Adrenal gland (tissue), 12 donors: ENCODE results near the gene SNCB. TPM values are rescaled to one million over a fixed set of nuclear protein-coding genes. Genes with fewer than 3 reads are reported as not detected.

Experiments
- DNase-seq, 7 donors: peaks; one replicate each; pipeline ENCODE4 v3.0.0-alpha.2; 2019 to 2020
- H3K27ac ChIP-seq, 5 donors: fragments of 200-600 bp; sonication (generic) in 4 of 5; 1 replicate in 3 of 5; 2 replicates in 2 of 5; pipeline versions ENCODE4 v1.5.1 to v1.8.0; 2016 to 2020; ENCODE audit warnings: mild to moderate bottlenecking in 1 of 5
- H3K27me3 ChIP-seq: fragments of 200-600 bp; 2 replicates; pipeline ENCODE4 v1.8.0; 2021
- H3K36me3 ChIP-seq, 2 donors: fragments of 200-600 bp; replicated peaks in 1 of 2; 1 replicate in 1 of 2; 2 replicates in 1 of 2; pipeline versions ENCODE4 v1.5.1 to v1.8.0; 2018 to 2022
- H3K4me1 ChIP-seq, 2 donors: fragments of 200-600 bp; replicated peaks in 1 of 2; 1 replicate in 1 of 2; 2 replicates in 1 of 2; pipeline versions ENCODE4 v1.5.1 to v1.8.0; 2018 to 2021
- H3K4me3 ChIP-seq, 4 donors: fragments of 200-600 bp; sonication (generic) in 3 of 4; one replicate each; pipeline ENCODE4 v1.5.1; 2016 to 2018
- H3K9me3 ChIP-seq, 3 donors: fragments of 200-600 bp; sonication (generic) in 1 of 3; replicated peaks in 1 of 3; 1 replicate in 2 of 3; 2 replicates in 1 of 3; pipeline versions ENCODE4 v1.5.1 to v1.8.0; 2016 to 2021
- POLR2A ChIP-seq, 2 donors: fragments of 450-650 bp; IDR thresholded peaks; one replicate each; pipeline ENCODE4 v1.6.1; 2017; ENCODE audit warnings: antibody characterized with exemption in 2 of 2, mild to moderate bottlenecking in 2 of 2, moderate library complexity in 1 of 2
- WGBS, 4 donors: extraction: QIAGEN DNeasy Blood & Tissue Kit in 2 of 4; methylation state at CpG; one replicate each; pipeline versions ENCODE4 v1.1.5 to v1.1.7; 2013 to 2017; 5-methylcytosine and 5-hydroxymethylcytosine counted together
- intact Hi-C, 2 donors: fragments of 100-400 bp; cut with DNase I; formaldehyde crosslinking; loops; one replicate each; pipeline versions ENCODE4 v1.14.1 to v1.15.0; 2022 to 2023
- polyA plus RNA-seq, 3 donors: library from polyadenylated mRNA; stranded (reverse); fragments of 200-250 nt in 2 of 3; fragments of 350-450 nt in 1 of 3; fragmentation: Illumina TruSeq in 1 of 3; extraction: RNeasy Lipid Tissue Mini Kit (QIAGEN cat#74804) in 1 of 3; gene quantifications; one replicate each; pipeline ENCODE4 v1.2.3, GENCODE V29; 2013 to 2014
- total RNA-seq, 9 donors: library from RNA; depleted of rRNA in 4 of 9; stranded (reverse); fragments of >200 nt in 4 of 9; fragments of 120-200 nt in 1 of 9; fragmentation: NEBNext Ultra II Directional in 1 of 9; extraction: Animal tissue kit (Norgen Biotek cat#: 25700) in 1 of 9; gene quantifications; one replicate each; pipeline versions ENCODE4 v1.1.0 to v1.2.4, GENCODE V29; 2013 to 2023
- TF ChIP-seq, protein P1 (sequence below), 6 experiments: fragments of 450-650 bp in 4 of 6; fragments of 200-600 bp in 2 of 6; sonication (generic) in 1 of 6; IDR thresholded peaks; 1 replicate in 5 of 6; 2 replicates in 1 of 6; pipeline versions ENCODE4 v1.5.1 to v1.8.0; 2016 to 2021; ENCODE audit warnings: antibody characterized with exemption in 6 of 6, mild to moderate bottlenecking in 2 of 6, moderate library complexity in 1 of 6
- donor health status: healthy with polysubstance abuse.
- donor health status: Bipolar disorder and iron deficiency.
- donor health status: DM: yes; HTN: yes; CAD: no.
- donor health status: DM: no; HTN: no; CAD: no.
- donor health status: DM: no; HTN: no; CAD: no.
- donor health status: DM: yes; HTN: yes; CAD: no.

Gene SNCB
- total and polyA plus RNA-seq, 12 donors = 0.19 to 8.6 (median 1.5) TPM; not detected in 4

DNA sequence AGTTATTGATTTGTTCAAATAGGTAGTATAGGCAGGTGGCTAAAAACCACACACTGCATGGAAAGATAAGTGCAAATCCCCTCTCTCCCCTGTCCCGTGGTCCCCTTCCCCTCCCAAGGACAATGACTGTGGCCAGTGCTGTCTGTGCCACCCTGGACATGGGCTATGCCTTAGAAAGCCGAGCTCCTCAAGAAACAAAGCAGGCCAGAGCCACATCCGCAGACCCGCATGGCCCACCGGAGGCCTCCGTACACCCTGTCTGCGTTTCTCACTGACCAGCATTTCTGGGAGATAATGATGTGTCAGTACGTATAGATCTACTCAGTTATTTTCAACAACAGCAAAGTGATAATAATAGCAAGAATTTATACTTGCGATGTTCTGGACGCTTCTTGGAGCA is 33.2 kb upstream of the SNCB start:
- Histone ChIP-seq H3K36me3 (no peaks in the 10 kb centered on the region), H3K9me3 (no peaks in the 10 kb centered on the region), H3K27ac (no peak overlapping the region), H3K4me3 (no peak overlapping the region), H3K27me3 (peaks cover 3% of the 10 kb centered on the region), H3K4me1 (peaks cover 0 to 5% of the 10 kb centered on the region in 2 donors)
- 82 to 87% (median 85%) methylated on average over 10 of the region's 10 CpGs for WGBS, 4 donors
- intact Hi-C loops = loop anchor here (10.0 kb wide), 2 partner anchors 281 to 291 kb away; no protein-coding TSS in a partner anchor
- no peak for DNase-seq
- TF ChIP-seq POLR2A (IDR thresholded peaks at IDR 0.05) = no peak
- TF ChIP-seq, protein P1, sequence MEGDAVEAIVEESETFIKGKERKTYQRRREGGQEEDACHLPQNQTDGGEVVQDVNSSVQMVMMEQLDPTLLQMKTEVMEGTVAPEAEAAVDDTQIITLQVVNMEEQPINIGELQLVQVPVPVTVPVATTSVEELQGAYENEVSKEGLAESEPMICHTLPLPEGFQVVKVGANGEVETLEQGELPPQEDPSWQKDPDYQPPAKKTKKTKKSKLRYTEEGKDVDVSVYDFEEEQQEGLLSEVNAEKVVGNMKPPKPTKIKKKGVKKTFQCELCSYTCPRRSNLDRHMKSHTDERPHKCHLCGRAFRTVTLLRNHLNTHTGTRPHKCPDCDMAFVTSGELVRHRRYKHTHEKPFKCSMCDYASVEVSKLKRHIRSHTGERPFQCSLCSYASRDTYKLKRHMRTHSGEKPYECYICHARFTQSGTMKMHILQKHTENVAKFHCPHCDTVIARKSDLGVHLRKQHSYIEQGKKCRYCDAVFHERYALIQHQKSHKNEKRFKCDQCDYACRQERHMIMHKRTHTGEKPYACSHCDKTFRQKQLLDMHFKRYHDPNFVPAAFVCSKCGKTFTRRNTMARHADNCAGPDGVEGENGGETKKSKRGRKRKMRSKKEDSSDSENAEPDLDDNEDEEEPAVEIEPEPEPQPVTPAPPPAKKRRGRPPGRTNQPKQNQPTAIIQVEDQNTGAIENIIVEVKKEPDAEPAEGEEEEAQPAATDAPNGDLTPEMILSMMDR (IDR thresholded peaks at IDR 0.05) = no peak

GRCh38 chr5:176662371-176663333 is 32.3 kb upstream of the SNCB start:
- Histone ChIP-seq H3K27ac (no peak overlapping the region), H3K36me3 (peaks cover 0 to 1% of the 10 kb centered on the region in 2 donors), H3K9me3 (no peaks in the 10 kb centered on the region), H3K4me1 (peaks cover 0 to 5% of the 10 kb centered on the region in 2 donors), H3K4me3 (no peak overlapping the region), H3K27me3 (peaks cover 3% of the 10 kb centered on the region)
- TF ChIP-seq POLR2A (IDR thresholded peaks at IDR 0.05) = no peak
- TF ChIP-seq, protein P1 (IDR thresholded peaks at IDR 0.05) = no peak
- intact Hi-C loops = loop anchor here (10.0 kb wide), 2 partner anchors 282 to 292 kb away; no protein-coding TSS in a partner anchor
- 71 to 82% (median 78%) methylated on average over 8 to 21 of the region's 21 CpGs for WGBS, 4 donors
- DNase-seq = no peak

- no peak for TF ChIP-seq POLR2A (IDR thresholded peaks at IDR 0.05)
- TF ChIP-seq, protein P1 (IDR thresholded peaks at IDR 0.05) = no peak
- Histone ChIP-seq H3K36me3 (peaks cover 0 to 11% of the 10 kb centered on the region in 2 donors), H3K9me3 (no peaks in the 10 kb centered on the region), H3K4me3 (no peak overlapping the region), H3K4me1 (peaks cover 0 to 5% of the 10 kb centered on the region in 2 donors), H3K27me3 (peaks cover 3% of the 10 kb centered on the region), H3K27ac (no peak overlapping the region)
- intact Hi-C loops = loop anchor here (10.0 kb wide), 2 partner anchors 283 to 293 kb away; no protein-coding TSS in a partner anchor
- DNase-seq = no peak
- WGBS, 4 donors = 78 to 79% (median 78%) methylated on average over 10 of the region's 10 CpGs
Observed at GRCh38 chr5:176661676-176662075, 31.3 kb upstream of the SNCB start.

- no peak overlapping the region for H3K27ac ChIP-seq
- peak; percentile 67 to 85 (median 73) for DNase-seq
- H3K36me3 ChIP-seq = peaks cover 0 to 14% of the 10 kb centered on the region in 2 donors
- peaks cover 0 to 5% of the 10 kb centered on the region in 2 donors for H3K4me1 ChIP-seq
- TF ChIP-seq POLR2A (IDR thresholded peaks at IDR 0.05) = no peak
- TF ChIP-seq, protein P1 (IDR thresholded peaks at IDR 0.05) = peak; percentile 80 to 99 (median 91)
- intact Hi-C loops = loop anchor here (10.0 kb wide), 2 partner anchors 284 to 294 kb away; no protein-coding TSS in a partner anchor
- 48 to 61% (median 55%) methylated on average over 12 to 33 of the region's 33 CpGs for WGBS, 4 donors
- H3K9me3 ChIP-seq = no peaks in the 10 kb centered on the region
- H3K4me3 ChIP-seq = no peak overlapping the region
- H3K27me3 ChIP-seq = peaks cover 3% of the 10 kb centered on the region
Observed at GRCh38 chr5:176660860-176661641, 30.7 kb upstream of the SNCB start.
